DOHH2 (cell line): ENCODE data around the gene URB2.

ENCODE experiments used
- CTCF ChIP-seq: fragments of 200-600 bp; sonication (generic); IDR thresholded peaks from one replicate; pipeline ENCODE4 v1.5.1; 2014; ENCODE audit warnings: antibody characterized with exemption, mild to moderate bottlenecking, low read depth, low read length; ENCODE audit not compliant: poor library complexity, severe bottlenecking
- EZH2phosphoT487 ChIP-seq: fragments of 200-600 bp; sonication (generic); IDR thresholded peaks from 2 replicates; pipeline ENCODE4 v1.6.1; 2017; ENCODE audit warnings: borderline replicate concordance, mild to moderate bottlenecking, antibody characterized with exemption, low read length, moderate library complexity, mixed read lengths

GRCh38 chr1:229657993-229658755 is 32.1 kb downstream of the URB2 start:
- TF ChIP-seq CTCF = no peak
- no peak for TF ChIP-seq EZH2phosphoT487
